ENCODE measurements around the gene GRIN2C.

Gene GRIN2C

DNA sequence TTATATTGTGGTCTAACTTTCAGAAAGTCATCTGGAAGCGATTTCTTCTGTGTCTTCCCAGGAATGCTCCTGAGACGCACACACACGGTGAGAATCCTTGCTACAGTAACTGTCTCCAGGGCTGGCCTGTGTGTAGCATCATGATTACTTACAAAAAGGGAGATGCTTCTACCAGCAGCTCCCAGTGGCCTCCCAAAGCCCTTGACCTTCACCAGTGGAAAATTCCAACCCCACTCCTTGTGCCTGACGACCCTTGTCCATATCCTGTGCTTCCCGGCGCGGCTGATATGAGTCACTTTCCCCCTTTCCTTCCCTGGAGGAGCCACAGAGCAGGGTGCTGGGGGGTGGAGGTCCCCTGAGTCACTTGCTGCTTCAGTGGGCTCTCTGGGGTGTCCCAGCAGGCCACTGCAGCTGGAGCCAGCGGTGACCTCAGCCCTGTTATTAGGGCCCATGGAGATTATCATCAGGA, 61.4 kb downstream of the GRIN2C start:
- TF ChIP-seq POLR2AphosphoS5 (IDR thresholded peaks at IDR 0.05; ENCODE audit: low read depth, low read length), result no peak
- no peak for TF ChIP-seq TAF1 (IDR thresholded peaks at IDR 0.05; ENCODE audit: borderline replicate concordance, insufficient read depth, low read length)
- TF ChIP-seq, protein P1, sequence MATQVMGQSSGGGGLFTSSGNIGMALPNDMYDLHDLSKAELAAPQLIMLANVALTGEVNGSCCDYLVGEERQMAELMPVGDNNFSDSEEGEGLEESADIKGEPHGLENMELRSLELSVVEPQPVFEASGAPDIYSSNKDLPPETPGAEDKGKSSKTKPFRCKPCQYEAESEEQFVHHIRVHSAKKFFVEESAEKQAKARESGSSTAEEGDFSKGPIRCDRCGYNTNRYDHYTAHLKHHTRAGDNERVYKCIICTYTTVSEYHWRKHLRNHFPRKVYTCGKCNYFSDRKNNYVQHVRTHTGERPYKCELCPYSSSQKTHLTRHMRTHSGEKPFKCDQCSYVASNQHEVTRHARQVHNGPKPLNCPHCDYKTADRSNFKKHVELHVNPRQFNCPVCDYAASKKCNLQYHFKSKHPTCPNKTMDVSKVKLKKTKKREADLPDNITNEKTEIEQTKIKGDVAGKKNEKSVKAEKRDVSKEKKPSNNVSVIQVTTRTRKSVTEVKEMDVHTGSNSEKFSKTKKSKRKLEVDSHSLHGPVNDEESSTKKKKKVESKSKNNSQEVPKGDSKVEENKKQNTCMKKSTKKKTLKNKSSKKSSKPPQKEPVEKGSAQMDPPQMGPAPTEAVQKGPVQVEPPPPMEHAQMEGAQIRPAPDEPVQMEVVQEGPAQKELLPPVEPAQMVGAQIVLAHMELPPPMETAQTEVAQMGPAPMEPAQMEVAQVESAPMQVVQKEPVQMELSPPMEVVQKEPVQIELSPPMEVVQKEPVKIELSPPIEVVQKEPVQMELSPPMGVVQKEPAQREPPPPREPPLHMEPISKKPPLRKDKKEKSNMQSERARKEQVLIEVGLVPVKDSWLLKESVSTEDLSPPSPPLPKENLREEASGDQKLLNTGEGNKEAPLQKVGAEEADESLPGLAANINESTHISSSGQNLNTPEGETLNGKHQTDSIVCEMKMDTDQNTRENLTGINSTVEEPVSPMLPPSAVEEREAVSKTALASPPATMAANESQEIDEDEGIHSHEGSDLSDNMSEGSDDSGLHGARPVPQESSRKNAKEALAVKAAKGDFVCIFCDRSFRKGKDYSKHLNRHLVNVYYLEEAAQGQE (IDR thresholded peaks at IDR 0.05; ENCODE audit: insufficient read depth in 1 of 2, low read depth in 2 of 2, low read length in 2 of 2), result no peak
- TF ChIP-seq FOXP2 (optimal IDR thresholded peaks at IDR 0.05; ENCODE audit: borderline replicate concordance, extremely low read depth, extremely low read length, insufficient read depth), result no peak
- no peak for TF ChIP-seq SIN3A (IDR thresholded peaks at IDR 0.05; ENCODE audit: borderline replicate concordance, insufficient read depth, low read length)

DNA sequence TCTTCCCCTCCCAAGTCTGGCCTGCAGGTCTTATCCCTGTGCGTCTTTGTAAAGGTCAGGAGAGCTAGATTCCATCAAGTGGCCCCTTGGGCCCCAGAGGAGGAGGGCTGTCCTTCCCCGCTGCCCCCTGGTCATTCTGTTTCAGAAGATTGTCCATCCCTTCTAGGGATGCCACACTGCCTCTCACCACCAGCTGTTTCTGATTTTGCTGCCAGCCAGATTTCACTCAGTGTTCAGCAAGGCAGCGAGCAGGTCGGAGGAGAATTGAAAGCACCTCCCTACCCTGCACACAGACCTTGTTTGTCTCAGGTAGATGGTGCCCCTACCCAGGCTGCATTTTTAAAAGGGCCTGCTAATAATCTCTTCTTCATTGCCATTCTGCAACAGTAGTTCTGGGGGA, 61.9 kb downstream of the GRIN2C start:
- TF ChIP-seq SIN3A (IDR thresholded peaks at IDR 0.05; ENCODE audit: borderline replicate concordance, insufficient read depth, low read length) (no peak), TAF1 (IDR thresholded peaks at IDR 0.05; ENCODE audit: borderline replicate concordance, insufficient read depth, low read length) (no peak), FOXP2 (optimal IDR thresholded peaks at IDR 0.05; ENCODE audit: borderline replicate concordance, extremely low read depth, extremely low read length, insufficient read depth) (no peak), POLR2AphosphoS5 (IDR thresholded peaks at IDR 0.05; ENCODE audit: low read depth, low read length) (no peak)
- TF ChIP-seq, protein P1 (IDR thresholded peaks at IDR 0.05; ENCODE audit: insufficient read depth in 1 of 2, low read depth in 2 of 2, low read length in 2 of 2), result no peak

DNA sequence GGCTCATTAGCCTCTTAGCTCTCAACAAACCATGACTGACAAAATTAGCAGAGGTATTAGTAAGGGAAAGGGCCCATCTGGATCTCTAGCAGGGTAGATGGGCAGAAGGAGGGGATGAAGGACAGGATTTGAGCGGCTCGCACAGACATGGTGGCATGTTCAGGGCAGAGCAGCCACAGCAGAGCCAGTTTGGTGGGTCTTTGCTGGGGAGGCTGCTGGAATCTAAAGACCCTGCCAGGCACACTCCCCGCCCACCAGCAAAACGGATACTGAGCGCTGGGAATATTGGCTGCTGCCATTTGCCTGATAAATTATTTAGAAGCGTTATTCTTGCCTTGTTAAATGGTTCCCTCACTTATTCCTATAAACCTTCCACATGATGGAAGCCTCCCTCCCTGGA, 62.8 kb downstream of the GRIN2C start:
- TF ChIP-seq SIN3A (IDR thresholded peaks at IDR 0.05; ENCODE audit: borderline replicate concordance, insufficient read depth, low read length), result no peak
- no peak for TF ChIP-seq POLR2AphosphoS5 (IDR thresholded peaks at IDR 0.05; ENCODE audit: low read depth, low read length)
- TF ChIP-seq, protein P1 (IDR thresholded peaks at IDR 0.05; ENCODE audit: insufficient read depth in 1 of 2, low read depth in 2 of 2, low read length in 2 of 2), result no peak
- TF ChIP-seq FOXP2 (optimal IDR thresholded peaks at IDR 0.05; ENCODE audit: borderline replicate concordance, extremely low read depth, extremely low read length, insufficient read depth), result no peak
- no peak for TF ChIP-seq TAF1 (IDR thresholded peaks at IDR 0.05; ENCODE audit: borderline replicate concordance, insufficient read depth, low read length)

DNA sequence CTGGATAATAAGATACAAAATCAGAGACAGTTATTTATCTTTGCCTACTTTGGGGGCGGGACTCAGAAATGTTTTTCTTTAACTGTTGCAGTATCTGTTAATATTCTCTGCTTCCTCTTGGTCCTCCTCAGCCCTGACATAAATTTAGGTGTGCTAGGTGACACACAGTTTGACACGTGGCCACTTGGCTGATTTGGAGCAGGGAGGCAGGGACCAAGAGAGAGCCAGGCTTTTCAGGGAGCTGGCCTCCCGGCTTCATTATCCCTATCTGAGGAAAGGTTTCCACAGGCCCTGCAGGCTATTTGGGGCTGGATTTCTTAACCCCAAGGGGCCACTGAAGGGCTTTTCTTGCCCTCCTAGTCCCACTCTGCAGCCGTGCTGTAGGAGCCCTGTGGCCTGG, 63.5 kb downstream of the GRIN2C start:
- TF ChIP-seq, protein P1 (IDR thresholded peaks at IDR 0.05; ENCODE audit: insufficient read depth in 1 of 2, low read depth in 2 of 2, low read length in 2 of 2), result no peak
- TF ChIP-seq TAF1 (IDR thresholded peaks at IDR 0.05; ENCODE audit: borderline replicate concordance, insufficient read depth, low read length) (no peak), POLR2AphosphoS5 (IDR thresholded peaks at IDR 0.05; ENCODE audit: low read depth, low read length) (no peak), SIN3A (IDR thresholded peaks at IDR 0.05; ENCODE audit: borderline replicate concordance, insufficient read depth, low read length) (no peak), FOXP2 (optimal IDR thresholded peaks at IDR 0.05; ENCODE audit: borderline replicate concordance, extremely low read depth, extremely low read length, insufficient read depth) (no peak)

Measured in PFSK-1 (cell line).